GM23248 (cell line): Measurements from ENCODE around the gene HELB.

Experiments used
- EZH2 ChIP-seq: fragments of 200-600 bp; sonication (generic); IDR thresholded peaks from 2 replicates; pipeline ENCODE4 v1.6.1; 2018; ENCODE audit warnings: antibody characterized with exemption, mild to moderate bottlenecking; ENCODE audit not compliant: insufficient read depth, poor library complexity, severe bottlenecking
- EZH2phosphoT487 ChIP-seq: fragments of 200-600 bp; sonication (generic); IDR thresholded peaks from 2 replicates; pipeline ENCODE4 v1.6.1; 2018; ENCODE audit warnings: antibody characterized with exemption, moderate library complexity, mild to moderate bottlenecking, low read depth; ENCODE audit not compliant: insufficient read depth

DNA sequence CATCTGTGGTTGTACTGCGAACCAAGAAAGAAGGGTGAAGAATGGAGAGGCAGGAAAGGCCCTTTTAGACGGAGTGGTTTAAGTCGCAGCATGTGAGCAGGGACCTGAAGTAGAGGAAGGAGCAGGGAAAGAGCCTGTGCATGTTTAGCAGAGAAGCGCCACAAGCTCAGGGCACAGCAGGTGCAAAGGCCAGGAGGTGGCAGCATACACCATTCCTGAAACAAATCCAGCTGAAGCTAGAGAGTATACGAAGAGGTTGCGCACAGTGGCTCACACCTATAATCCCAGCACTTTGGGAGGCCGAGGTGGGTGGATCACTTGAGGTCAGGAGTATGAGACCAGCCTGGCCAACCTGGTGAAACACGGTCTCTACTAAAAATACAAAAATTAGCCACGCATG lies 49.9 kb downstream of the HELB start:
- TF ChIP-seq EZH2 (no peak), EZH2phosphoT487 (no peak)
